Esophagus mucosa (tissue), 1 donor: ENCODE measurements around the gene RPS23. TPM values are rescaled to one million over a fixed set of nuclear protein-coding genes. Genes with fewer than 3 reads are reported as not detected.
A peak's percentile ranks its signal among the peaks of the same experiment; 100 is the strongest.

Experiments
- ATAC-seq: fragments of 200-7000 bp; cut with Tn5 transposase; one replicate; pipeline ENCODE4 v1.9.1; 2020
- total RNA-seq: library from RNA; stranded (reverse); gene quantifications from one replicate; pipeline ENCODE4 v1.2.4, GENCODE V29; 2023
- donor health status: DM: yes; HTN: yes; CAD: no.

RPS23 gene
- 1,616 TPM for total RNA-seq

GRCh38 chr5:82277987-82278710 is at the start of gene RPS23:
RPS23 (minus strand) TSS chr5:82278354; CDS start chr5:82278323, 31 bp downstream.
- ATAC-seq, result peak; percentile 94

GRCh38 chr5:82327941-82328340 is 49.8 kb upstream of the RPS23 start:
- ATAC-seq, result no peak

DNA sequence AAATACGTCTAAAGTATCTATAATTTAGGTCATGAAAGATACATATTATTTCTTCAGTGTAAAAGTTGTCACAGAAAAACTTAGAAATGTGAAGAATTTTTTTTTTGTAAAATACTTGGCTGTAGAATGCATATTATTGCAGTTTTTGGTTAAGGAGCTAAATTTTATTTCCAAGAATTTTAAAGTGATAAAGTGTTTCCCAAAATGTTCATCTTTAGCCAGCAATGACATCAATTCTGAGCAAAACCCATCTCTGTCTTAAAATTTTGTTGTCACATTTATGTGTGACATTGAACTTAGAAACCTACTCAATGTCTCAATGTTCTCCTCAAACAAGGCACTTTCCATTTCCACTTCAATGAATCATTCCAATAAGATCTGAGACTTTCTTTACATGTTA is 47.8 kb upstream of the RPS23 start:
- no peak for ATAC-seq

DNA sequence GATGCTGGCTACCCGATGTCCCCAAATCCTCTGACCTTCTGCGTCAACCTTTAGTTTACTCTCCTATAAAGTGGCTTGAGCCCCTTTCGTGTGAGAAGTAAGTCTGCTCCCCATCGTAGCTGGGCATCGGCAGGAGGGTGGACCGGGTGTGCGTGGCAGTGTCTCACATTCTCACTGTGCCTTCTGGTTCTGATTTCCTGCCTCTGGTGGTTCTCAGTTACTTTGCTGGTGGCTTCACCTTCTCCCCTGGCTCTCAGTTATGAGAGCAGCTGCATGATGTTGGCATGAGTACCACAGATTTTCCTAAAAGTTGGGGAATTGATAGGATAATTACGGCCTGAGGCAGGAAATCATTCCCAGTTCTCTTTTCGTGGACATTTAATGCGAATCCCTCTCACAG is 47.0 kb upstream of the RPS23 start:
- ATAC-seq, result no peak

- ATAC-seq, result no peak
Measured at GRCh38 chr5:82320966-82321365, 42.8 kb upstream of the RPS23 start.

DNA sequence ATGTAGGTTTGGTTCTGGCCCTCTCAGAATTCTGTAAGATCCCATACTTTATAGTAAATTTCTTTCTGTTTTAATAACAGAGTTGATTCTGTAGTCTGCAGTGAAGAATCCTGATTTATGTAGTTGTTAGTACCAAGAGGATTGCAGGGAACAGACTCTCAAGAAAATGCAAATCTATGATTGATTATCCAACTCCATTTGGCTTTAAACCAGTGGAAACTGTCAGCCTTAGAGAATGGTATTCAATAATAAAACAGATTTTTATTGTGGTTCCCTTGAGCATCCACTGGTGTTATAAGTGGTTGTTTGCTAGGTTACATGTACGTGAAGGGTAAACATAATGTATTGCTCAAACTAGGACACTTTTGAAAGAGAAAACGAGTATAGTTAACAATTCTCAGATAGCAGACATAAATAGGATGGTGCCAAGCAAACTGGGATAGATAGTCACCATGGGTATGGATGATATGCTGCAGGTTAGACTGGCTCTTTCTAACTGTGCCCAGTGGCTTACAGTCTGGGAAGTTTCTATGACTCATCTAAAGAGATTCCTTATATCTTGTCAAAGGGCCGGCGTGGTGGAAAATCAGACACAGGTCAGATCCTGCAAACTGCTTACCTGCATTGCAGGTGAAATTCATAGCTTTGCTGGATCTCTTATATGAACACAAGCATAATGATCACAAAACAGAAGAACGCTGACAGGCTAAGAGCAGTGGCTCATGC is 41.7 kb upstream of the RPS23 start:
- no peak for ATAC-seq

DNA sequence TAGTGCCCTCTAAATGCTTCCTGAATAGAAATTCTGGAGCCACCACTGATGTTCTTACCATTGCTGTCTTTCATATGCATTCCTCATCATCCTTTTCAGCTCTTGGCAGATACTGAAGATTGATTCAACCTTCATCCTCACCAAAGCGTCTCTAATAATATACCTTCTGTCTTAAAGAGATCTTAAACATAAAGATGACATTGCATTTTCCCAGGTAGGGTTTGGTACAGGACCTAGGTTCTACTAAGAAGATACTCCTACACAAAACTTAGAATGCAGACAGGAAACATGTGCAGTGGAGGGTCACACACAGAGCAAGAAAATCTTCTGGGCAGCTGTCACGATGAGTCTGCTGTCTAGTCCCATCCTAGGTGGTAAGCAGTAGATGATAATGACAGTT is 41.0 kb upstream of the RPS23 start:
- ATAC-seq, result no peak

GRCh38 chr5:82314964-82315758 is 37.0 kb upstream of the RPS23 start:
- no peak for ATAC-seq

DNA sequence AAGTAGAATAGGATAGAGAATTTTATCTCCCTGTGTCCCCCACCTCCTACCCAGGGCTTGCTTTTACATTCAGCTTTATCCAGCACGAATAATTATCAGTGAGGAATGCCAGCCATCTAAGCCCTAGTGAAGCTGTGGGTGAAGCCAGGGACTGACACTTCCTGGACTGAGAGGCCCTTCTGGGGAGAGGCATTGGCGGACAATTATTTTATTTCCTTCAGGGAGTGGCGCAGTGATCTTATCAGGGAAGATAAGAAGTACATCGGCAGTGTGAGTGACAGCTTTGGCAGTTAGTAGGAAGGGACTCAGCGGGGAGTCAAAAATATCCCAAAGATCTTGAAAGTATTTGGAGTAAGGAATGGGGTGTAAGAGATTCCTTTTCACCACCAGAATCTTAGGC is 34.9 kb upstream of the RPS23 start:
- no peak for ATAC-seq

DNA sequence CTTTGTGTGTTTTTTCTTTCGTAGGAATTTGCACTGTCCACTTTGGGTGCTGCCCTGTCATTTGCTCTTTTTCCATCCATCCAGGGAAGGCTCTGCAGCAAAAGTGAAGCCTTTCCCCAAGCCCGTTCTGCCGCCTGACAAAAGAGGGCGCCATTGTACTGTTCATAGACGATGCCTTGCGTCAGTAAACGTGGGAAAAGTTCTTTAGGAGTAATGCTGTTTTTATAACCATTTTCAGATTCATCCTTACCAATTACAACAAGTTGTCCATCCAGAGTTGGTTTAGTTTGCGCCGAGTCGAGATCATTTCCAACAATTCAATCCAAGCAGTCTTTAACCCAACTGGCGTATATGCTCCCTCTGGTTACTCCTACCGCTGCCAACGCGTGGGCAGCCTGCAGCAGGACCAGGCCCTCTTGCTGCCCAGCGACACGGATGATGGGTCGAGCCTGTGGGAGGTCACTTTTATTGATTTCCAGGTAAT is 34.3 kb upstream of the RPS23 start:
- ATAC-seq, result no peak

DNA sequence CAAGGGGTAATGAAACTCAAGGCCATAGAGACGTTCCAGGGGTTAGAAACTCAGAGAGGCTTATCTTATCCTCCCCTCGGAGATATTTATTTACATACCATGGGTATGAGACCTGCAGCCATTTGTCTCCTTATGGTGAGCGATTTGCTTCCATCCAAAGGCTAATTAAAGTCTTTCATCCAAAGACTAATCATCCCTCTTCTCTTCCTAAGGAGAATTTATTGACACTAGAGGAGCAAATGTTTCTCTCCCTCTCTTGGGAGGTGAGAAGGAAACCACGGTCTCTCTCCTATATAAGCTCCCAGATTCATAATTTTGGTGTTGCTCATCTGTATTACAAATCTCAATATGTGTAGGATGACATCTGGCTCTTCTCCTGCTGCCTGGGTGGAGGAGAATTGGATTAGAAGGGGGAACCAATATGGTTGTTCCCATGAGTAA is 31.0 kb upstream of the RPS23 start:
- ATAC-seq, result no peak

DNA sequence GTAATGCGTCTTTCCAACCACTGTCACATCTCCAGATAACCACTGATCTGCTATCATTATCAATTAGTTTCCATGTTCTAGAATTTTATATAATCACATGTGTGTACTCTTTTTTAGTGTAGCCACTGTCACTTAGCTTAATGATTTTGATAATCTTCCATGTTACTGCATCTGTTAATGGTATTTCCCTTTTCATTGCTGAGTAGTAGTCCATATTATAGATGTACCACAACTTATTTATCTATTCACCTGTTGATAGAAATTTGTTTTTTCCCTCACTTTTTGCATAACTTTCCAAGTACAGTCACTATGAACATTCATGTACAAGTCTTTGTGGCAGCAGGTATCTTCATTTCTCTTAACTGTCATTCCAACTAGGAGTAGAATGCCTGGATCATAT is 30.3 kb upstream of the RPS23 start:
- no peak for ATAC-seq

GRCh38 chr5:82307451-82307850 is 29.3 kb upstream of the RPS23 start:
- ATAC-seq, result no peak

GRCh38 chr5:82306151-82306550 is 28.0 kb upstream of the RPS23 start:
- ATAC-seq, result no peak

DNA sequence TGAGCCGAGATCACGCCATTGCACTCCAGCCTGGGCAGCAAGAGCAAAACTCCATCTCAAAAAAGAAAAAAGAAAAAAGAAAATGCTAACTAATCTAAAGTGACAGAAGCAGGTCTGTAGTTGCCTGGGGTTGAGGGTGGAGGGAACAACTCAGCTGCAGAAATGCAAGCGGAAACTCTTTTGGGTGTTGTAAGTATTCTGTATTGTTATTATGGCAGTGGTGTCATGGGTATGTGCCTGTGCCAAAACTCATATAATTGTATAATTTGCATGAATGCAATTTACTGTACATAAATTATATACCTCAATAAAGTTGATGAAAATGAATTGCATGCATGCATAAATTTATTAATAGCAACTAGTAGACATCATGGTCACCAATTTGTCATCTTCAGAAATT is 23.0 kb upstream of the RPS23 start:
- no peak for ATAC-seq

GRCh38 chr5:82298668-82299067 is 20.5 kb upstream of the RPS23 start:
- ATAC-seq, result no peak

DNA sequence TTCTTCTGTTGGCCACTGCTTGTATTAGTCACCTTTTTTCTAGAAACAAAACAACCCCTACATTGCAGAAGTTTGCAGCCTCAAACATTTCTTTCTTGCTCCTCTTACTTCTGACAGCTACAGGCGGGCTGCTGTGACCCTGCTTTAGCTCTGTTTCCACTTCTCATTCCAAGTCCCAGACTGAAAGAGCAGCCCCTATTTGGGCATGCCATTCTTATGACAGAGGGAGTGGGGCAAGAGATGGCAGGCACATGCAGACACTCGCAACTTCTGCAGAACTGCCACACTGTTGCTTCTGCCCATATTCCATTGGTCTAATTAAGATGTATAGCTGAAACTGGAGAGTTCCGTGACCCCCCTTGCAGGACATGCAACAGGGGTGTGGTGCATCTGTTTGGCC is 19.6 kb upstream of the RPS23 start:
- no peak for ATAC-seq

DNA sequence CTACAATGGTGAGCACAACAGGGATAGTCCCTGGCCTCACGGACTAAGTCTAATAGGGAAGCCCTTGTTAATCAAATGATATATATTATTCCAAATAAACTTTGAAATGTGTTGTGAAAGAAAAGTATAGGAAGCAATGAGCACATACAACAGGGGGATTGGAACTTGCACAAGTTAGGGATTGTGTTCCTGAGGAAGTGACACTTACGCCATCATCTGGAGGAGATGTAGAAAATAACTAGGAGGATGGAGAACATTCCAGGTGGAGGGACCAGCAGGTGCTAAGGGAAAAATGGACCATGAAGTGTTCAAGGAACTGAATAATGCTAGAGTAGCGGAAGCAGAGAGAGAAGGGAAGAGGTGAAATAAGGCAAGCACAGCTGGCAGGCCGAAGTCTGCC is 18.8 kb upstream of the RPS23 start:
- ATAC-seq, result no peak

GRCh38 chr5:82295959-82296531 is 17.9 kb upstream of the RPS23 start:
- no peak for ATAC-seq

- no peak for ATAC-seq
Measured at GRCh38 chr5:82295144-82295543, 17.0 kb upstream of the RPS23 start.

- no peak for ATAC-seq
Measured at GRCh38 chr5:82291420-82291819, 13.3 kb upstream of the RPS23 start.

GRCh38 chr5:82290908-82291307 is 12.8 kb upstream of the RPS23 start:
- ATAC-seq, result no peak

- no peak for ATAC-seq
Measured at GRCh38 chr5:82290005-82290404, 11.9 kb upstream of the RPS23 start.
